Adipocyte (in vitro differentiated cells): Measurements from ENCODE around the gene TGM3.
A peak's percentile ranks its signal among the peaks of the same experiment; 100 is the strongest.

Source experiments
- DNase-seq: peaks from one replicate; pipeline ENCODE4 v3.0.0-alpha.2; 2015; ENCODE audit warnings: low read depth
- H3K27me3 ChIP-seq: replicated peaks from 2 replicates; pipeline ENCODE4 v1.7.0; 2013; ENCODE audit warnings: mild to moderate bottlenecking, low read length, moderate library complexity; ENCODE audit not compliant: control insufficient read depth, insufficient read depth
- H3K36me3 ChIP-seq: 2 replicates; pipeline ENCODE4 v1.7.0; 2013; ENCODE audit warnings: low read length, mild to moderate bottlenecking, moderate library complexity; ENCODE audit not compliant: control insufficient read depth, insufficient read depth, severe bottlenecking
- H3K4me1 ChIP-seq: 2 replicates; pipeline ENCODE4 v1.7.0; 2013; ENCODE audit warnings: mild to moderate bottlenecking, low read length, moderate library complexity; ENCODE audit not compliant: control insufficient read depth, insufficient read depth
- H3K4me3 ChIP-seq: 2 replicates; pipeline ENCODE4 v1.7.0; 2013; ENCODE audit warnings: mild to moderate bottlenecking, low read length, moderate library complexity
- H3K9ac ChIP-seq: 2 replicates; pipeline ENCODE4 v1.7.0; 2013; ENCODE audit warnings: mild to moderate bottlenecking, low read length, moderate library complexity
- H3K9me3 ChIP-seq: 2 replicates; pipeline ENCODE4 v1.7.0; 2013; ENCODE audit warnings: mild to moderate bottlenecking, low read length, moderate library complexity; ENCODE audit not compliant: control insufficient read depth

TGM3 gene

GRCh38 chr20:2285613-2286012 is 10.2 kb upstream of the TGM3 start:
- Histone ChIP-seq H3K4me3 (no peak overlapping the region), H3K9ac (no peak overlapping the region), H3K9me3 (peaks cover 4% of the 10 kb centered on the region), H3K4me1 (no peaks in the 10 kb centered on the region), H3K36me3 (no peaks in the 10 kb centered on the region), H3K27me3 (no peaks in the 10 kb centered on the region)
- no peak for DNase-seq

- no peak for DNase-seq
- H3K4me3 ChIP-seq = no peak overlapping the region
- H3K9me3 ChIP-seq = no peaks in the 10 kb centered on the region
- H3K36me3 ChIP-seq = no peaks in the 10 kb centered on the region
- no peaks in the 10 kb centered on the region for H3K27me3 ChIP-seq
- H3K4me1 ChIP-seq = peaks cover 12% of the 10 kb centered on the region
- no peak overlapping the region for H3K9ac ChIP-seq
Measured at GRCh38 chr20:2287504-2287903, 8.3 kb upstream of the TGM3 start.

DNA sequence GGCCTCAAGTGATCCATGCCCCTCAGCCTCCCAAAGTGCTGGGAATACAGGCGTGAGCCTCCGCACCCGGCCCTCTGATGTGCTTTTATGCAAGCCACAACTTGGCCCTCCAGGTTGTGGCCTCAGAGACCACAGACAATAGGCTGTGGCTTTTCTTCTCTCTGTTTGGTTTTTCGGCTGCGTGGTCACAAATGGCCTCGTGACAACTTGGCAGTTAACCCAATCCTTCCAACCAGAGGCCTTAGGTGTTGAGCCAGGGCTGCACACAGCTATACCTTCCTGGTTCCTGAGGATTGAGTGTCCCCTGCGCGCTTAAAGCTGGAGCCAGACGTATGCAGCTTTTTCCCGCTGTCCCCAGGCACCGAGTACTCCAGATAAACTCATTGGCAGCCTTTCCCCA is 6.3 kb upstream of the TGM3 start:
- Histone ChIP-seq H3K27me3 (no peaks in the 10 kb centered on the region), H3K9me3 (no peaks in the 10 kb centered on the region), H3K36me3 (no peaks in the 10 kb centered on the region), H3K4me3 (no peak overlapping the region), H3K4me1 (peaks cover 20% of the 10 kb centered on the region), H3K9ac (no peak overlapping the region)
- no peak for DNase-seq

DNA sequence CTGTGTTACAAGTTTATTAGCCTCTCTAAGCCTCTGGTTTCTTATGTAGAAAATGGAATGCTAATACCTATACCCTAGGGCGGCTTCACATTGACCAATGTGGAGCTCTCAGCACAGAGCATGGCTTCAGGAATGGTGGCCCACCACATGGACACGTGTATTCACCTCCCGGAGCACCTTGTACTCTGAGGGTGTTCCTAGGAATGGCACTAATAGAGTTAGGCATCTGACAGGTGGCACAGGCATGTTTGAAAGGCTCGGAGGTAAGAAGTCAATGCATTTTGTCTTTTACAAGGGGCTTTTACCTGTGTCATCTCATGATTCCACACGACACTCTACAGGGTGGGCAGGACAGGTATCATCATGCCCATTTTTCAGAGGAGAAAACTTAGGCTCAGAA is 5.3 kb upstream of the TGM3 start:
- no peak for DNase-seq
- Histone ChIP-seq H3K36me3 (no peaks in the 10 kb centered on the region), H3K27me3 (no peaks in the 10 kb centered on the region), H3K4me1 (peaks cover 20% of the 10 kb centered on the region), H3K9me3 (no peaks in the 10 kb centered on the region), H3K9ac (no peak overlapping the region), H3K4me3 (no peak overlapping the region)

GRCh38 chr20:2292416-2293110 is 3.2 kb upstream of the TGM3 start:
- H3K9me3 ChIP-seq = no peaks in the 10 kb centered on the region
- no peaks in the 10 kb centered on the region for H3K36me3 ChIP-seq
- no peak overlapping the region for H3K4me3 ChIP-seq
- H3K9ac ChIP-seq = no peak overlapping the region
- H3K27me3 ChIP-seq = no peaks in the 10 kb centered on the region
- DNase-seq = peak; percentile 44
- H3K4me1 ChIP-seq = peaks cover 20% of the 10 kb centered on the region

DNA sequence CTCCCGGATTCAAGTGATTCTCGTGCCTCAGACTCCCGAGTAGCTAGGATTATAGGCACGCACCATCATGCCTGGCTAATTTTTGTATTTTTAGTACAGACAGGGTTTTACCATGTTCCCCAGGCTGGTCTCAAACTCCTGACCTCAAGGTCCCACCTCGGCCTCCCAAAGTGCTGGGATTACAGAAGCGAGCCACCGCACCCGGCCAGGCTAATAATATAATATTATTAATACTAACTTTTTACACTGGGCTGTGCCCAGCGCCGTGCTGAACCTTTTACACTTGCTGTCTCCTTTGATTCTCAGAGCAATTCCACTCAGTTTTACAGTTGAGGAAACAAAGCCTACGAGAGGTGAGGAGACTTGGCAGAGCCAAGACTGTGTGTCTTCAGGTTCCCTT is 2.3 kb upstream of the TGM3 start:
- DNase-seq = no peak
- H3K9me3 ChIP-seq = no peaks in the 10 kb centered on the region
- H3K4me3 ChIP-seq = no peak overlapping the region
- no peak overlapping the region for H3K9ac ChIP-seq
- H3K36me3 ChIP-seq = no peaks in the 10 kb centered on the region
- H3K27me3 ChIP-seq = no peaks in the 10 kb centered on the region
- peaks cover 20% of the 10 kb centered on the region for H3K4me1 ChIP-seq

DNA sequence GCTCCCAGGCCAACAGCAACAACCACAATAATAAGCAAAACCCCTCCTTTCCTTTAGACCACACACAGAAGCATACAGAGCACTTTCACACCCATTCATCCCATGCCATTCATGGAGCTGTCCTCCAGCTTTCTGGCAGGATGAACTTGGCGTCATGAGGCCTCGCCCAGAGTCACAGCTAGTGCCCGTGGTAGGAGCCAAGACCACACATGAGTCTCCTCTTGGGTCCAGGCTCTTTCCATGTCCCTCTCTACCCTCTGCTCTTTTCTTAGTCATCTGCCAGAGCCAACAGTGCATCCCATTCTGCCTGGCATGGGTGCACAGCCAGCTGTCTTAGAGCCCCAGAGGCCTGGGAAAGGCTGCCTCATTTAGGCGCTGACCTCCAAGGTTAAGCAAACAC is 1.8 kb upstream of the TGM3 start:
- H3K4me1 ChIP-seq = peaks cover 20% of the 10 kb centered on the region

DNA sequence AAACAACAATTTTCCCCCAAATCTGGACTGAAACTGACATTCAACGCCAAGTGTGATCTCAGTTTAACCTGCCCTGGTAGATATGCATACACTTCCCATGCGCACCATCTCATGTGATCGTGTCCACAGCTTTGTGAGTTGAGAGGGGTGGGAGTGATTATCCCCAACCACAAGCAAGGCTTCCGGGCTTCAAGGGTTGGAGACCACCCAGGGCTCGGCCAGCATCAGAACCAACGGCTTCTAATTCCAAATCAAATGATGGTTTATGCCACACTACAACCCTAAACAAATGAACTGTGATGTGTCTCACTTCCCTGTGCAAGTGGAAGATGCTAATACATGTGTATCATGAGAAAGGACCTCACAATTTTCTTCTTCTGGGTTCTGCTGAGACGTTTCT is 515 bp upstream of the TGM3 start:
- H3K4me1 ChIP-seq = peaks cover 28% of the 10 kb centered on the region

More for the DNA sequence above, 1.8 kb upstream of the TGM3 start:
- no peak for DNase-seq
- H3K9ac ChIP-seq = no peak overlapping the region
- H3K9me3 ChIP-seq = no peaks in the 10 kb centered on the region
- no peaks in the 10 kb centered on the region for H3K27me3 ChIP-seq
- H3K4me3 ChIP-seq = no peak overlapping the region
- H3K36me3 ChIP-seq = no peaks in the 10 kb centered on the region

DNA sequence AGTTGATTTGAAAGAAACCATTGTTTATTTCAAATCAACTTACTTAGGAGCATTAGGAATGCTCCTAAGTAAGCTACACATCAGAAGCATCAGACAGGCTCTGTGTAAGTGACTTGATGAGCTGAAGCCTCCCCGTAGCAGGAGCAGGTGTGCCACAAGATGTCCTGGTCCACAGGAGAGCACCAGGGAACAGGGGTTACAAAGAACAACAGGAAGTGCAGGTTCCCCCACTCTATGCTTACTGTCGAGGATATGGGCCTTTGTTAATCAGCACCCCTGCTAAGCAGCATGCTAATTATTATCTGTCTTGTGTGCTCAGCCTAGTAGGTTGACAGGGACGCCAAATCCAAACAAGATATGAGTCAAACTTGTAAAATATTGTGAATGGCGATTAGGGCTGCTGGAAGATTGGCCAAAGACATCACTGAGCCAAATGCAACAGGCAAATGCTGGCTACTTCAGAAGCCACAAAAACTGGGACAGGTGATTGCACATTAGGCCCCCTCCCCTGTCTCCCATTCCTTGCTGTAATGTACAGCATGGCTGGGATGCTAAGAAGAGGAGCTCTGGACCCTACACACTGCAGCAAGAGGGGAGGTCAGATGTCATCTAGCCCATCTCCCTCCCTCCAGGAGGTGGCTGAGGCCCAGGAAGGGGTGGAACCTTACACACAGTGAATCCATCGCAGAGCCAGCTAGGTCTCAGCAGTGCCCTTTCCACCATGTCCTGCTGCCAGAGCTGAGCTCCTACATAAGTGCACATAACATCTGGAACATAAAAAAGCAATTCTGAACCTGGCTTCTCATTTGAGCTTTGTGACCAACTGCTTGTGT is 939 bp downstream of the TGM3 start:
- DNase-seq = no peak
- Histone ChIP-seq H3K4me1 (peaks cover 34% of the 10 kb centered on the region), H3K9ac (no peak overlapping the region), H3K36me3 (no peaks in the 10 kb centered on the region), H3K4me3 (no peak overlapping the region), H3K9me3 (no peaks in the 10 kb centered on the region), H3K27me3 (no peaks in the 10 kb centered on the region)

More for the DNA sequence above, 515 bp upstream of the TGM3 start:
- Histone ChIP-seq H3K9ac (no peak overlapping the region), H3K9me3 (no peaks in the 10 kb centered on the region), H3K27me3 (no peaks in the 10 kb centered on the region), H3K36me3 (no peaks in the 10 kb centered on the region), H3K4me3 (no peak overlapping the region)
- DNase-seq = no peak

- Histone ChIP-seq H3K36me3 (no peaks in the 10 kb centered on the region), H3K9me3 (no peaks in the 10 kb centered on the region), H3K27me3 (no peaks in the 10 kb centered on the region), H3K9ac (no peak overlapping the region), H3K4me3 (no peak overlapping the region), H3K4me1 (peaks cover 28% of the 10 kb centered on the region)
- DNase-seq = no peak
Measured at GRCh38 chr20:2297357-2297728, 1.5 kb downstream of the TGM3 start.

- Histone ChIP-seq H3K4me3 (no peak overlapping the region), H3K27me3 (no peaks in the 10 kb centered on the region), H3K9me3 (no peaks in the 10 kb centered on the region), H3K36me3 (no peaks in the 10 kb centered on the region), H3K9ac (no peak overlapping the region), H3K4me1 (peaks cover 20% of the 10 kb centered on the region)
- no peak for DNase-seq
Measured at GRCh38 chr20:2298116-2298515, 2.3 kb downstream of the TGM3 start.
